ENCODE data around the gene RBMS1.

Gene RBMS1

GRCh38 chr2:160271171-160272086 lies 222.2 kb downstream of the RBMS1 start:
- TF ChIP-seq TAF1 (IDR thresholded peaks at IDR 0.05; ENCODE audit: borderline replicate concordance, insufficient read depth, low read length) (no peak), FOXP2 (optimal IDR thresholded peaks at IDR 0.05; ENCODE audit: borderline replicate concordance, extremely low read depth, extremely low read length, insufficient read depth) (no peak), REST (IDR thresholded peaks at IDR 0.05; ENCODE audit: insufficient read depth in 1 of 2, low read depth in 2 of 2, low read length in 2 of 2) (no peak), SIN3A (IDR thresholded peaks at IDR 0.05; ENCODE audit: borderline replicate concordance, insufficient read depth, low read length) (no peak), POLR2AphosphoS5 (IDR thresholded peaks at IDR 0.05; ENCODE audit: low read depth, low read length) (no peak)

- TF ChIP-seq TAF1 (IDR thresholded peaks at IDR 0.05; ENCODE audit: borderline replicate concordance, insufficient read depth, low read length) (no peak), REST (IDR thresholded peaks at IDR 0.05; ENCODE audit: insufficient read depth in 1 of 2, low read depth in 2 of 2, low read length in 2 of 2) (no peak), POLR2AphosphoS5 (IDR thresholded peaks at IDR 0.05; ENCODE audit: low read depth, low read length) (no peak), SIN3A (IDR thresholded peaks at IDR 0.05; ENCODE audit: borderline replicate concordance, insufficient read depth, low read length) (no peak), FOXP2 (optimal IDR thresholded peaks at IDR 0.05; ENCODE audit: borderline replicate concordance, extremely low read depth, extremely low read length, insufficient read depth) (no peak)
Observed at GRCh38 chr2:160270571-160271113, 223.0 kb downstream of the RBMS1 start.

GRCh38 chr2:160269803-160270570 lies 223.6 kb downstream of the RBMS1 start:
- no peak for TF ChIP-seq SIN3A (IDR thresholded peaks at IDR 0.05; ENCODE audit: borderline replicate concordance, insufficient read depth, low read length)

- TF ChIP-seq TAF1 (IDR thresholded peaks at IDR 0.05; ENCODE audit: borderline replicate concordance, insufficient read depth, low read length) (no peak), REST (IDR thresholded peaks at IDR 0.05; ENCODE audit: insufficient read depth in 1 of 2, low read depth in 2 of 2, low read length in 2 of 2) (no peak), SIN3A (IDR thresholded peaks at IDR 0.05; ENCODE audit: borderline replicate concordance, insufficient read depth, low read length) (no peak), POLR2AphosphoS5 (IDR thresholded peaks at IDR 0.05; ENCODE audit: low read depth, low read length) (no peak), FOXP2 (optimal IDR thresholded peaks at IDR 0.05; ENCODE audit: borderline replicate concordance, extremely low read depth, extremely low read length, insufficient read depth) (no peak)
Observed at GRCh38 chr2:160269365-160269764, 224.2 kb downstream of the RBMS1 start.

GRCh38 chr2:160268151-160268781 lies 225.3 kb downstream of the RBMS1 start:
- TF ChIP-seq POLR2AphosphoS5 (IDR thresholded peaks at IDR 0.05; ENCODE audit: low read depth, low read length) = no peak
- TF ChIP-seq REST (IDR thresholded peaks at IDR 0.05; ENCODE audit: insufficient read depth in 1 of 2, low read depth in 2 of 2, low read length in 2 of 2) = no peak
- TF ChIP-seq TAF1 (IDR thresholded peaks at IDR 0.05; ENCODE audit: borderline replicate concordance, insufficient read depth, low read length) = no peak
- TF ChIP-seq SIN3A (IDR thresholded peaks at IDR 0.05; ENCODE audit: borderline replicate concordance, insufficient read depth, low read length) = no peak
- TF ChIP-seq FOXP2 (optimal IDR thresholded peaks at IDR 0.05; ENCODE audit: borderline replicate concordance, extremely low read depth, extremely low read length, insufficient read depth) = no peak
